ENCODE data around the gene C11orf58. TPM values are rescaled to one million over a fixed set of nuclear protein-coding genes. Genes with fewer than 3 reads are reported as not detected.

Gene C11orf58
- polyA plus RNA-seq, 3 donors, result 44.8 to 102 (median 94.5) TPM

GRCh38 chr11:16772141-16772512, 33.7 kb downstream of the C11orf58 start:
- intact Hi-C loops (cut with micrococcal nuclease), result no loop called here
- Mint-ChIP-seq H3K36me3 (no peaks in the 10 kb centered on the region), H3K4me3 (no peak overlapping the region), H3K27me3 (ENCODE audit: low read depth in 3 of 3) (peaks cover 2 to 11% (median 5%) of the 10 kb centered on the region in 3 donors), H3K4me1 (no peaks in the 10 kb centered on the region), H3K9me3 (no peaks in the 10 kb centered on the region), H3K27ac (no peak overlapping the region)
- 100% methylated on average over 2 of the region's 2 CpGs for WGBS (ENCODE audit: insufficient coverage)
- H3K79me2 ChIP-seq (ENCODE audit: insufficient read depth, low read length), result no peaks in the 10 kb centered on the region
- no peak overlapping the region for H3K4me2 ChIP-seq (replicated peaks; ENCODE audit: extremely low read depth, low read length, poor library complexity, severe bottlenecking)
- H3K27ac ChIP-seq (ENCODE audit: low read depth in 1 of 2, low read length in 2 of 2), result no peak overlapping the region
- H4K20me1 ChIP-seq (ENCODE audit: insufficient read depth, low read length), result no peaks in the 10 kb centered on the region
- H3K4me1 ChIP-seq (ENCODE audit: control insufficient read depth in 1 of 2, insufficient read depth in 2 of 2, low read length in 2 of 2), result no peaks in the 10 kb centered on the region
- H2AFZ ChIP-seq (ENCODE audit: insufficient read depth, low read depth, low read length, poor library complexity, severe bottlenecking), result no peak overlapping the region
- no peak overlapping the region for H3K4me3 ChIP-seq (replicated peaks in 1 of 3; ENCODE audit: low read depth in 2 of 3, low read length in 3 of 3)
- H3K9ac ChIP-seq (ENCODE audit: insufficient read depth, low read length, poor library complexity, severe bottlenecking), result no peak overlapping the region
- no peaks in the 10 kb centered on the region for H3K27me3 ChIP-seq (ENCODE audit: control insufficient read depth in 2 of 2, insufficient read depth in 2 of 2, low read length in 2 of 2)
- no peaks in the 10 kb centered on the region for H3K9me3 ChIP-seq (replicated peaks in 1 of 2; ENCODE audit: control insufficient read depth in 1 of 2, insufficient read depth in 1 of 2, low read length in 2 of 2)
- DNase-seq, result no peak
- TF ChIP-seq, protein P1, sequence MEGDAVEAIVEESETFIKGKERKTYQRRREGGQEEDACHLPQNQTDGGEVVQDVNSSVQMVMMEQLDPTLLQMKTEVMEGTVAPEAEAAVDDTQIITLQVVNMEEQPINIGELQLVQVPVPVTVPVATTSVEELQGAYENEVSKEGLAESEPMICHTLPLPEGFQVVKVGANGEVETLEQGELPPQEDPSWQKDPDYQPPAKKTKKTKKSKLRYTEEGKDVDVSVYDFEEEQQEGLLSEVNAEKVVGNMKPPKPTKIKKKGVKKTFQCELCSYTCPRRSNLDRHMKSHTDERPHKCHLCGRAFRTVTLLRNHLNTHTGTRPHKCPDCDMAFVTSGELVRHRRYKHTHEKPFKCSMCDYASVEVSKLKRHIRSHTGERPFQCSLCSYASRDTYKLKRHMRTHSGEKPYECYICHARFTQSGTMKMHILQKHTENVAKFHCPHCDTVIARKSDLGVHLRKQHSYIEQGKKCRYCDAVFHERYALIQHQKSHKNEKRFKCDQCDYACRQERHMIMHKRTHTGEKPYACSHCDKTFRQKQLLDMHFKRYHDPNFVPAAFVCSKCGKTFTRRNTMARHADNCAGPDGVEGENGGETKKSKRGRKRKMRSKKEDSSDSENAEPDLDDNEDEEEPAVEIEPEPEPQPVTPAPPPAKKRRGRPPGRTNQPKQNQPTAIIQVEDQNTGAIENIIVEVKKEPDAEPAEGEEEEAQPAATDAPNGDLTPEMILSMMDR (IDR thresholded peaks at IDR 0.05), result no peak
- H3K36me3 ChIP-seq (replicated peaks in 1 of 2; ENCODE audit: control insufficient read depth in 1 of 2, insufficient read depth in 2 of 2, low read length in 2 of 2), result no peaks in the 10 kb centered on the region

GRCh38 chr11:16773981-16774935, 35.8 kb downstream of the C11orf58 start:
- H3K36me3 Mint-ChIP-seq, result no peaks in the 10 kb centered on the region
- no peak overlapping the region for H2AFZ ChIP-seq (ENCODE audit: insufficient read depth, low read depth, low read length, poor library complexity, severe bottlenecking)
- H3K27ac ChIP-seq (ENCODE audit: low read depth in 1 of 2, low read length in 2 of 2), result no peak overlapping the region
- no peak for DNase-seq
- intact Hi-C loops (cut with micrococcal nuclease), result no loop called here
- no peak overlapping the region for H3K9ac ChIP-seq (ENCODE audit: insufficient read depth, low read length, poor library complexity, severe bottlenecking)
- no peaks in the 10 kb centered on the region for H3K9me3 ChIP-seq (replicated peaks in 1 of 2; ENCODE audit: control insufficient read depth in 1 of 2, insufficient read depth in 1 of 2, low read length in 2 of 2)
- H3K79me2 ChIP-seq (ENCODE audit: insufficient read depth, low read length), result no peaks in the 10 kb centered on the region
- H3K4me1 Mint-ChIP-seq, result peaks cover 5% of the 10 kb centered on the region
- TF ChIP-seq, protein P1 (IDR thresholded peaks at IDR 0.05), result no peak
- no peaks in the 10 kb centered on the region for H3K9me3 Mint-ChIP-seq
- peaks cover 5 to 6% of the 10 kb centered on the region in 2 donors for H3K4me1 ChIP-seq (ENCODE audit: control insufficient read depth in 1 of 2, insufficient read depth in 2 of 2, low read length in 2 of 2)
- 83% methylated on average over 8 of the region's 9 CpGs for WGBS (ENCODE audit: insufficient coverage)
- no peaks in the 10 kb centered on the region for H3K36me3 ChIP-seq (replicated peaks in 1 of 2; ENCODE audit: control insufficient read depth in 1 of 2, insufficient read depth in 2 of 2, low read length in 2 of 2)
- no peak overlapping the region for H3K4me3 ChIP-seq (replicated peaks in 1 of 3; ENCODE audit: low read depth in 2 of 3, low read length in 3 of 3)
- H3K27ac Mint-ChIP-seq, result no peak overlapping the region
- no peak overlapping the region for H3K4me3 Mint-ChIP-seq
- no peaks in the 10 kb centered on the region for H3K27me3 ChIP-seq (ENCODE audit: control insufficient read depth in 2 of 2, insufficient read depth in 2 of 2, low read length in 2 of 2)
- H3K4me2 ChIP-seq (replicated peaks; ENCODE audit: extremely low read depth, low read length, poor library complexity, severe bottlenecking), result no peak overlapping the region
- no peaks in the 10 kb centered on the region for H4K20me1 ChIP-seq (ENCODE audit: insufficient read depth, low read length)
- peaks cover 2 to 9% (median 3%) of the 10 kb centered on the region in 3 donors for H3K27me3 Mint-ChIP-seq (ENCODE audit: low read depth in 3 of 3)

Data from CD14-positive monocyte (primary cell).